Natural killer cell (primary cell): ENCODE data around the gene POC1B. TPM values are rescaled to one million over a fixed set of nuclear protein-coding genes. Genes with fewer than 3 reads are reported as not detected.

Source experiments
- ATAC-seq, 3 donors: fragments of 150-1000 bp in 2 of 3; fragments of 200-7000 bp in 1 of 3; cut with Tn5 transposase; 1 replicate in 1 of 3; 2 replicates in 2 of 3; pipeline ENCODE4 v1.10.0; 2021; ENCODE audit warnings: mild to moderate bottlenecking in 2 of 3, moderate library complexity in 2 of 3
- DNase-seq, 2 donors: peaks; one replicate each; pipeline versions ENCODE4 v3.0.0 to v3.0.0-alpha.2; 2013 to 2021; ENCODE audit warnings: mixed read lengths in 1 of 2
- H3K27ac ChIP-seq: one replicate; pipeline ENCODE4 v1.5.1; 2013; ENCODE audit warnings: mild to moderate bottlenecking, low read length
- H3K27me3 ChIP-seq: one replicate; pipeline ENCODE4 v1.6.1; 2013; ENCODE audit warnings: low read length; ENCODE audit not compliant: control insufficient read depth, insufficient read depth
- H3K36me3 ChIP-seq: one replicate; pipeline ENCODE4 v1.6.1; 2013; ENCODE audit warnings: low read length; ENCODE audit not compliant: control insufficient read depth, insufficient read depth
- H3K4me1 ChIP-seq: one replicate; pipeline ENCODE4 v1.6.1; 2013; ENCODE audit warnings: low read length; ENCODE audit not compliant: control insufficient read depth, insufficient read depth
- H3K4me3 ChIP-seq: one replicate; pipeline ENCODE4 v1.5.1; 2013; ENCODE audit warnings: low read length
- H3K9me3 ChIP-seq: one replicate; pipeline ENCODE4 v1.6.1; 2013; ENCODE audit warnings: low read length; ENCODE audit not compliant: control insufficient read depth, insufficient read depth
- H3K27ac Mint-ChIP-seq, 2 donors: one replicate each; pipeline ENCODE4 v1.8.0; 2022; ENCODE audit warnings: mild to moderate bottlenecking in 2 of 2, mixed read lengths in 2 of 2, moderate library complexity in 1 of 2
- H3K27me3 Mint-ChIP-seq, 2 donors: one replicate each; pipeline ENCODE4 v1.8.0; 2022; ENCODE audit warnings: low read depth in 2 of 2, mixed read lengths in 2 of 2
- H3K36me3 Mint-ChIP-seq: one replicate; pipeline ENCODE4 v1.8.0; 2022; ENCODE audit warnings: mixed read lengths
- H3K4me1 Mint-ChIP-seq, 2 donors: one replicate each; pipeline ENCODE4 v1.8.0; 2022; ENCODE audit warnings: mixed read lengths in 2 of 2
- H3K4me3 Mint-ChIP-seq: one replicate; pipeline ENCODE4 v1.8.0; 2022; ENCODE audit warnings: mild to moderate bottlenecking, moderate library complexity, mixed read lengths
- H3K9me3 Mint-ChIP-seq, 2 donors: one replicate each; pipeline ENCODE4 v1.8.0; 2022; ENCODE audit warnings: mixed read lengths in 2 of 2
- CTCF ChIP-seq: fragments of 200-600 bp; IDR thresholded peaks from one replicate; pipeline ENCODE4 v1.8.0; 2022; ENCODE audit warnings: antibody characterized with exemption
- WGBS: methylation state at CpG from one replicate; pipeline ENCODE4 v1.1.7; 2013; ENCODE audit warnings: missing lambda C conversion rate; ENCODE audit not compliant: insufficient coverage; 5-methylcytosine and 5-hydroxymethylcytosine counted together
- intact Hi-C: fragments of 100-400 bp; cut with micrococcal nuclease; formaldehyde crosslinking; loops from one replicate; pipeline ENCODE4 v1.14.2; 2022
- total RNA-seq, 4 donors: library from RNA; stranded (reverse); fragments of 120-200 nt in 1 of 4; gene quantifications; one replicate each; pipeline versions ENCODE4 v1.2.3 to v1.2.4, GENCODE V29; 2013 to 2022

Gene POC1B
- total RNA-seq, 3 donors from 2014 or later (not counting 1 experiment from before 2014, with no cell fraction given) = 29.8 to 40.9 (median 38.0) TPM

GRCh38 chr12:89412665-89413064 is 113.2 kb downstream of the POC1B start:
- DNase-seq (no peak), ATAC-seq (no peak)
- no peak for TF ChIP-seq CTCF
- intact Hi-C loops = no loop called here
- H3K27me3 Mint-ChIP-seq = no peaks in the 10 kb centered on the region
- no peaks in the 10 kb centered on the region for H3K9me3 ChIP-seq
- H3K4me1 Mint-ChIP-seq = peaks cover 0 to under 1% of the 10 kb centered on the region in 2 donors
- no peak overlapping the region for H3K27ac Mint-ChIP-seq
- no peaks in the 10 kb centered on the region for H3K4me1 ChIP-seq
- WGBS = 94% methylated on average over 5 of the region's 6 CpGs
- no peaks in the 10 kb centered on the region for H3K27me3 ChIP-seq
- H3K36me3 ChIP-seq = no peaks in the 10 kb centered on the region
- no peak overlapping the region for H3K4me3 Mint-ChIP-seq
- H3K4me3 ChIP-seq = no peak overlapping the region
- H3K36me3 Mint-ChIP-seq = no peaks in the 10 kb centered on the region
- no peaks in the 10 kb centered on the region for H3K9me3 Mint-ChIP-seq
- no peak overlapping the region for H3K27ac ChIP-seq

- Histone ChIP-seq H3K36me3 (no peaks in the 10 kb centered on the region), H3K27me3 (no peaks in the 10 kb centered on the region), H3K27ac (no peak overlapping the region), H3K4me3 (no peak overlapping the region), H3K9me3 (no peaks in the 10 kb centered on the region), H3K4me1 (no peaks in the 10 kb centered on the region)
- no peaks in the 10 kb centered on the region for H3K9me3 Mint-ChIP-seq
- no peak overlapping the region for H3K4me3 Mint-ChIP-seq
- intact Hi-C loops = no loop called here
- TF ChIP-seq CTCF = no peak
- H3K4me1 Mint-ChIP-seq = no peaks in the 10 kb centered on the region
- DNase-seq (no peak), ATAC-seq (no peak)
- 85% methylated on average over 4 of the region's 4 CpGs for WGBS
- no peak overlapping the region for H3K27ac Mint-ChIP-seq
- H3K36me3 Mint-ChIP-seq = no peaks in the 10 kb centered on the region
- no peaks in the 10 kb centered on the region for H3K27me3 Mint-ChIP-seq
Observed at GRCh38 chr12:89411846-89412245, 114.0 kb downstream of the POC1B start.

- Mint-ChIP-seq H3K27ac (no peak overlapping the region), H3K4me3 (no peak overlapping the region), H3K4me1 (no peaks in the 10 kb centered on the region), H3K27me3 (no peaks in the 10 kb centered on the region), H3K36me3 (no peaks in the 10 kb centered on the region), H3K9me3 (no peaks in the 10 kb centered on the region)
- intact Hi-C loops = no loop called here
- Histone ChIP-seq H3K9me3 (no peaks in the 10 kb centered on the region), H3K36me3 (no peaks in the 10 kb centered on the region), H3K4me3 (no peak overlapping the region), H3K4me1 (no peaks in the 10 kb centered on the region), H3K27ac (no peak overlapping the region), H3K27me3 (no peaks in the 10 kb centered on the region)
- DNase-seq (no peak), ATAC-seq (no peak)
- WGBS = 95% methylated on average over 2 of the region's 2 CpGs
- TF ChIP-seq CTCF = no peak
Observed at GRCh38 chr12:89411234-89411633, 114.6 kb downstream of the POC1B start.

- Mint-ChIP-seq H3K27me3 (no peaks in the 10 kb centered on the region), H3K27ac (no peak overlapping the region), H3K4me1 (no peaks in the 10 kb centered on the region), H3K36me3 (no peaks in the 10 kb centered on the region), H3K9me3 (no peaks in the 10 kb centered on the region), H3K4me3 (no peak overlapping the region)
- ATAC-seq (no peak), DNase-seq (no peak)
- H3K36me3 ChIP-seq = no peaks in the 10 kb centered on the region
- no peaks in the 10 kb centered on the region for H3K4me1 ChIP-seq
- no peak overlapping the region for H3K27ac ChIP-seq
- no peak overlapping the region for H3K4me3 ChIP-seq
- intact Hi-C loops = no loop called here
- TF ChIP-seq CTCF = no peak
- H3K27me3 ChIP-seq = no peaks in the 10 kb centered on the region
- no peaks in the 10 kb centered on the region for H3K9me3 ChIP-seq
- 89% methylated on average over 4 of the region's 4 CpGs for WGBS
Observed at GRCh38 chr12:89405626-89406345, 120.1 kb downstream of the POC1B start.
